ENCODE measurements around the gene ALPG.
"Not testable (repeated sequence)": the region's sequence is repeated elsewhere in the genome, so short reads cannot be mapped to it uniquely, and the experiment has no call there.

The ALPG gene

GRCh38 chr2:232377841-232378734 is 28.6 kb upstream of the ALPG start:
- no peak for DNase-seq

GRCh38 chr2:232378735-232379151 is 27.9 kb upstream of the ALPG start, which contains the start of gene ALPP:
Gene ALPP, plus strand, starts transcription at chr2:232378751. Its CDS starts 52 bp downstream, at chr2:232378803.
- not testable (repeated sequence) for DNase-seq

- not testable (repeated sequence) for DNase-seq
These were observed 26.7 kb upstream of the ALPG start for GRCh38 chr2:232379610-232380590.

- DNase-seq: not testable (repeated sequence)
These were observed 25.2 kb upstream of the ALPG start for GRCh38 chr2:232381204-232382031.

- DNase-seq: no peak
These were observed 24.1 kb upstream of the ALPG start for GRCh38 chr2:232382331-232383225.

GRCh38 chr2:232384466-232384865 is 22.2 kb upstream of the ALPG start:
- DNase-seq: no peak

- DNase-seq: not testable (repeated sequence)
These were observed 21.6 kb upstream of the ALPG start for GRCh38 chr2:232385058-232385457.

GRCh38 chr2:232385660-232386489 is 20.8 kb upstream of the ALPG start:
- DNase-seq: peak in 1 of 2 experiments; percentile 3

GRCh38 chr2:232386490-232386739 is 20.2 kb upstream of the ALPG start:
- DNase-seq: peak in 1 of 2 experiments; percentile 9

GRCh38 chr2:232386740-232387450 is 19.7 kb upstream of the ALPG start:
- DNase-seq: no peak

GRCh38 chr2:232387451-232388171 is 19.0 kb upstream of the ALPG start:
- DNase-seq: no peak

GRCh38 chr2:232388324-232388891 is 18.2 kb upstream of the ALPG start:
- no peak for DNase-seq

GRCh38 chr2:232389327-232389726 is 17.3 kb upstream of the ALPG start:
- no peak for DNase-seq

GRCh38 chr2:232390661-232391060 is 16.0 kb upstream of the ALPG start:
- DNase-seq: no peak

- DNase-seq: no peak
These were observed 13.1 kb upstream of the ALPG start for GRCh38 chr2:232393556-232393955.

GRCh38 chr2:232394431-232394830 is 12.2 kb upstream of the ALPG start:
- not testable (repeated sequence) for DNase-seq

GRCh38 chr2:232395586-232395985 is 11.1 kb upstream of the ALPG start:
- no peak for DNase-seq

- DNase-seq: no peak
These were observed 10.0 kb upstream of the ALPG start for GRCh38 chr2:232396683-232397082.
